ENCODE results near the gene SEMA5B.

Gene SEMA5B

DNA sequence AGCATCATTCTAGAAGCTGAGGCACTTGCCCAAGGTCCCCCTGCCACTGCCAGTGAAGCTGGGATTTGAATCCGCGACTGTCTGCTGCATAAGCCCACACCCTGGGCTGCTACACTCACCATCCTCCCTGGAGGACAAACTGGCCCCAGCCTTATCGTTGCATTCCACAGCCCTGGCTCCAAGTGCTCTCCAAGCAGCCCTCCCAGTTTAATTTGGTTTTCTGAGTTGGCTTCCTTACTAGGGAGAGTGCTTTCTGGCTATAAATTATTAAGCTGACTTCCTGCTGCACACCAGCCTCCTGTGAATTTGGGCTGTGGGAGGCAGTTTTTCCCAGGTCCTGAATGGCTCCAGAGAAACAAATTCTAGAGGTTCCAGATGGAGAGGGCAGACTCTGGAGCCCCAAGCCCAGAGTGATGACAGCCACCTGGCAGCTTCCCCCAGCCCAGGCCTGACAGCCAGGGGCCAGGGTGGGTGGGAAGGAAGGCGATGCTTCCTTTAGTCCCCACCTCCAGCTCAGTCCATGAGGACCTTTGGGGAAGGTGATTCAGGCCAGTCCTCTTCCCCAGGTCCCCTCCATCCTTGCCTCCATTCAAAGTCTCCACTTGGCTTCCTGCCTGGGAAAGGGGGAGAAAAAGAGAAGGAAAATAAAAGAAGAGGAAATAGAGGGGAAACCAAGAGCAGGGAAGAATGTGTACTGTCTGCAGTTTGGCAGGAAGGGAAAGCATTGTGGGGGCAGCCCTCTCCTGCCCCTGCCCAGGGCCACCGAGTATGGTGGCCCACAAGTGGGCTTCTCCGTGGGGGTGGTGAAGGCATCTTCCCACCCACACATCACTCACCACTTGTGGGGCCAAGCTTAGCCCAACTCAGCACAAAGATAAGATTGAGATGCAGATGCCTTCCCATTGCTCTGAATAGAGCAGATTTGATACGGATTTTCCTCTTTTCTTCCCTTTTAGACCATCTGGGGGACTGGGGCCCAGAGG is 69.6 kb downstream of the SEMA5B start:
- H3K27me3 ChIP-seq (ENCODE audit: insufficient read depth, low read depth) = no peaks in the 10 kb centered on the region
- H3K79me2 ChIP-seq (ENCODE audit: insufficient read depth, low read depth) = no peaks in the 10 kb centered on the region
- no peak for TF ChIP-seq CTCF (conservative IDR thresholded peaks at IDR 0.05; ENCODE audit: low read depth, low read length)
- H3K36me3 ChIP-seq (ENCODE audit: insufficient read depth) = no peaks in the 10 kb centered on the region
- H4K20me1 ChIP-seq (ENCODE audit: insufficient read depth) = no peaks in the 10 kb centered on the region
- H3K4me2 ChIP-seq = no peak overlapping the region
- H3K4me1 ChIP-seq (ENCODE audit: low read depth, poor library complexity, severe bottlenecking) = no peaks in the 10 kb centered on the region
- H3K27ac ChIP-seq = no peak overlapping the region
- no peak overlapping the region for H3K4me3 ChIP-seq (IDR thresholded peaks at IDR 0.05; ENCODE audit: insufficient read depth, low read depth, low read length)
- H2AFZ ChIP-seq (ENCODE audit: low read depth) = no peak overlapping the region
- no peak overlapping the region for H3K9ac ChIP-seq

DNA sequence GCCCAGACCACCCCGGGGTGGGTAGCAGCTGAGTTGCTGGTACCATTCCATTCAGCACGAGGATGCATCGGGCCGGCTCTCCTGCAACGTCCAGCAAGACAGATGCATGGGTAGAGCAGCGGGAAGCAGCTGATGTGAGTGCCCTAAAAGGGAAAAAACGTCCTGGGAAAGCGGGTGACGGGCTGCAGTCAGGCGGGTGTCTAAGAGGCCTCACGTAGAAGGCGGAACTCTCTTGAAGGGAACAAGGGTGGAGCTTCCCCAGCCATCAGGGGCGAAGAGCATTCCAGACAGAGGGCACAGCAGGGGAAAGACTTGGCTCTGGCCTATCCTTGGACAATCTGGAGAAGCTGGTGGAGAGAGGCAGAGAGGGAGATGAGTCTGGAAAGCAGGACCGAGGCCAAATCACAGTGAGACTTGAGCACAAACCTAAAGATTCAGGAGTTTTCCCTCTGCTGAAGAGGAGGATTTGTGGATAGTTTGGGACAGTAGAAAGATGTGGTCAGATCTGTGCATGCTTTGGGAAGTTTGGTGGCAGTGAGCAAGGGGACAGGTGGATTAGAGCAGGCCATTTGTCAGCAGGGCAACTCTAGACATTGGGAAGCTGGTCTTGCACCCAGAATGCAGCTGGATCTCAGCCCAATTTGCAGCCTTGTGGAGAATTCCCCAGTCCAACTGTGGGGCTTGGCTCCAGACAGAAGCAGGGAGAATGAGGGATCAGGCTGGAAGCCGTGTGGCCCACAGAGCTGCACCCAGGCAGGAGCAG is 70.7 kb downstream of the SEMA5B start:
- Histone ChIP-seq H3K36me3 (ENCODE audit: insufficient read depth) (no peaks in the 10 kb centered on the region), H3K4me3 (IDR thresholded peaks at IDR 0.05; ENCODE audit: insufficient read depth, low read depth, low read length) (no peak overlapping the region), H3K79me2 (ENCODE audit: insufficient read depth, low read depth) (no peaks in the 10 kb centered on the region), H3K27me3 (ENCODE audit: insufficient read depth, low read depth) (no peaks in the 10 kb centered on the region), H3K4me1 (ENCODE audit: low read depth, poor library complexity, severe bottlenecking) (no peaks in the 10 kb centered on the region), H2AFZ (ENCODE audit: low read depth) (no peak overlapping the region), H3K4me2 (no peak overlapping the region), H3K27ac (no peak overlapping the region), H3K9ac (no peak overlapping the region), H4K20me1 (ENCODE audit: insufficient read depth) (no peaks in the 10 kb centered on the region)
- no peak for TF ChIP-seq CTCF (conservative IDR thresholded peaks at IDR 0.05; ENCODE audit: low read depth, low read length)

GRCh38 chr3:122955916-122956692 is 71.5 kb downstream of the SEMA5B start:
- H4K20me1 ChIP-seq (ENCODE audit: insufficient read depth) = no peaks in the 10 kb centered on the region
- H3K4me2 ChIP-seq = no peak overlapping the region
- no peaks in the 10 kb centered on the region for H3K27me3 ChIP-seq (ENCODE audit: insufficient read depth, low read depth)
- H3K4me3 ChIP-seq (IDR thresholded peaks at IDR 0.05; ENCODE audit: insufficient read depth, low read depth, low read length) = no peak overlapping the region
- TF ChIP-seq CTCF (conservative IDR thresholded peaks at IDR 0.05; ENCODE audit: low read depth, low read length) = no peak
- no peak overlapping the region for H3K27ac ChIP-seq
- no peaks in the 10 kb centered on the region for H3K4me1 ChIP-seq (ENCODE audit: low read depth, poor library complexity, severe bottlenecking)
- H2AFZ ChIP-seq (ENCODE audit: low read depth) = no peak overlapping the region
- H3K36me3 ChIP-seq (ENCODE audit: insufficient read depth) = no peaks in the 10 kb centered on the region
- no peaks in the 10 kb centered on the region for H3K79me2 ChIP-seq (ENCODE audit: insufficient read depth, low read depth)
- no peak overlapping the region for H3K9ac ChIP-seq

- Histone ChIP-seq H3K79me2 (ENCODE audit: insufficient read depth, low read depth) (no peaks in the 10 kb centered on the region), H3K27ac (no peak overlapping the region), H3K27me3 (ENCODE audit: insufficient read depth, low read depth) (no peaks in the 10 kb centered on the region), H4K20me1 (ENCODE audit: insufficient read depth) (no peaks in the 10 kb centered on the region), H3K36me3 (ENCODE audit: insufficient read depth) (no peaks in the 10 kb centered on the region), H3K4me3 (IDR thresholded peaks at IDR 0.05; ENCODE audit: insufficient read depth, low read depth, low read length) (no peak overlapping the region), H3K9ac (no peak overlapping the region), H3K4me2 (no peak overlapping the region), H2AFZ (ENCODE audit: low read depth) (no peak overlapping the region), H3K4me1 (ENCODE audit: low read depth, poor library complexity, severe bottlenecking) (no peaks in the 10 kb centered on the region)
- TF ChIP-seq CTCF (conservative IDR thresholded peaks at IDR 0.05; ENCODE audit: low read depth, low read length) = no peak
Measured at GRCh38 chr3:122952520-122952919, 75.0 kb downstream of the SEMA5B start.

All from KMS-11 (cell line).